NCI-H69 (cell line): ENCODE results near the gene ASB15.
A peak's percentile ranks its signal among the peaks of the same experiment; 100 is the strongest.

Experiments
- DNase-seq: peaks from one replicate; lab custom pipeline; 2025; lab: John Stamatoyannopoulos, UW

The ASB15 gene

DNA sequence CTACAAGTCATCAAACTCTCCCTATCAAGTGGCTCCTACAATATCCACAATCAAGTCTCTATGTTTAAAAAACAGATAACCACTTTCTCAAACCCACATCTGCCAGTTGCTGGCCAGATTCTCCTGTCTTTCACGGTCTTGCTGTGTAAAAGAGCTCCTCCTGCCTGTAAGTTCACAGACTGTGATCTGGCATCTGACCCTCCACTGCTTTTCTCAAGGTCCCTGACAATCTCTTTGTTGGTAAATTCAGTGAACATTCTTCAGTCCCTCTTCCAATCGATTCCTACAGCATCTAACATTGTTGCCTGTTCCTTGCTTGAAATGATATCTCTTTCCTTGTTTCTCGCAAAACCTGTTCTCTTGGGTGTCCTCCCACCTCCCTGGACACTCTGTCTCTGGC is 35.6 kb downstream of the ASB15 start:
- DNase-seq = peak; percentile 27

DNA sequence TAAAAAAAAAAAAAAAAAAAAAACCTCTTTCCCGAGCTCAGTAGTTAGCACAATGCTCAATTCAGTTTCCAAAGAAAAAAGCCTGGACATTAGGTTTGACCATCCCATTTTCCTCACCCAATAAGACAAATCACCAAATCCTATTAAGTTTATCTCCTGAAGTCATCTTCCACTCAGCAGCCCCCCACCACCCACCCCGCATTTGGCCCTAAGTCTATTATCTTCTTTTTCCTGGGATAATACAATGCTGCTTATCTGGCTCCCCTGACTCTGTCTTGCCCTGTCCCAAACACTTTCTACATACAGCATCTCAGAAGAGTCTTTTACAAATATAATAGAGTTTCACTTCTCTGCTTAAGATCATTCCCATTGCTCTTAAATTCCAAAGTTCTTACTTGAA is 36.3 kb downstream of the ASB15 start:
- DNase-seq = no peak

DNA sequence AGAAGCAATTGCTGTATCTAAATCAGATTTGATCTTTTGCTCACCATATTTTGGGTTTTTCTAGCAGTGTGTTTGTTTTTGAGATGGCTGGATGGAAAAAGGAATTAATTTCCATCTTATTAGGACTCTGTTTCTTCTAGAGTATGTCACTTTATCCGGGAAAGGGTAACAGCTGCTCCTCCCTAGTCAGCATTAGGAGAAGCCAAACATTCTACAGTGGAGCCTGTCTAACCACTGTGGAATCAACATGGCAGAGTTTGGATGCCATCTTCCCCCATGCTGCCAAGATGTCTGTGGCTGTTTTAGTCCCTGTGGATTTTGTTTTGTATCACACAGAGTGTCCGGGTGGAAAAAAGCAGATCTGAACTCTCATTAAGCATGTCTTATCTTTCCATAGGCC is 38.0 kb downstream of the ASB15 start:
- no peak for DNase-seq

DNA sequence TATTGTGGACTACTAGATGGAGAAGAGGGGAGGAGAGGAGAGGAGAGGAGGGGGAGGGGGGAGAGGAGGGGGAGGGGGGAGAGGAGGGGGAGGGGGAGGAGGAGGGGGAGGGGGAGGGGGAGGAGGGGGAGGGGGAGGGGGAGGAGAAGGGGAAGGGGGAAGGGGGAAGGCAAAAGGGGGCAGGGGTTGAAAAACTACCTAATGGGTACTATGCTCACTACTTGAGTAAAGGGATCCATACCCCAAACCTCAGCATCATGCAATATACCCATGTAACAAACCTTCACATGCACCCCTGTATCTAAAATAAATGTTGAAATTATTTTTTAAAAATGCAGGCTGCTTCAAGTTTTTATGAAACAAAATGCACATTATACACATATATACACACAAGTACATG is 39.0 kb downstream of the ASB15 start:
- no peak for DNase-seq

DNA sequence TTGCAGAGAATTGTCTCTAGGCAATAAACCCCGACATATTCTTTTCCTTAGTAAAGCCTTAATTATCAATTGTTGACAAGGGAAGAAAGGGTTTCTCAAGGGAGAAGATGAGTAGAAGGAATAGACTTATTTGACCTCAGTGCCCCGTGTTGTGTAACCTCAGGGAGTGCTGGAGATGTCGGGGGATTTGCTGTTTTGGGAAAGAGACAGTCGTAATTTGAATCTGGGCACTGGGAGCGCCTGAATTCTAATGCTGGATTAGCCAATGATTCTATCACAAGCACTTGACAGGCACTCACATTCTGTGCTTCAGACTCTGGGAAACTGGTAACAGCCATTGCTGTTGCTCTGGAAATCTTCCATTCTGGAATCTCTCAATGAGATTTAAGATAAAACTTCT is 40.3 kb downstream of the ASB15 start:
- DNase-seq = no peak

DNA sequence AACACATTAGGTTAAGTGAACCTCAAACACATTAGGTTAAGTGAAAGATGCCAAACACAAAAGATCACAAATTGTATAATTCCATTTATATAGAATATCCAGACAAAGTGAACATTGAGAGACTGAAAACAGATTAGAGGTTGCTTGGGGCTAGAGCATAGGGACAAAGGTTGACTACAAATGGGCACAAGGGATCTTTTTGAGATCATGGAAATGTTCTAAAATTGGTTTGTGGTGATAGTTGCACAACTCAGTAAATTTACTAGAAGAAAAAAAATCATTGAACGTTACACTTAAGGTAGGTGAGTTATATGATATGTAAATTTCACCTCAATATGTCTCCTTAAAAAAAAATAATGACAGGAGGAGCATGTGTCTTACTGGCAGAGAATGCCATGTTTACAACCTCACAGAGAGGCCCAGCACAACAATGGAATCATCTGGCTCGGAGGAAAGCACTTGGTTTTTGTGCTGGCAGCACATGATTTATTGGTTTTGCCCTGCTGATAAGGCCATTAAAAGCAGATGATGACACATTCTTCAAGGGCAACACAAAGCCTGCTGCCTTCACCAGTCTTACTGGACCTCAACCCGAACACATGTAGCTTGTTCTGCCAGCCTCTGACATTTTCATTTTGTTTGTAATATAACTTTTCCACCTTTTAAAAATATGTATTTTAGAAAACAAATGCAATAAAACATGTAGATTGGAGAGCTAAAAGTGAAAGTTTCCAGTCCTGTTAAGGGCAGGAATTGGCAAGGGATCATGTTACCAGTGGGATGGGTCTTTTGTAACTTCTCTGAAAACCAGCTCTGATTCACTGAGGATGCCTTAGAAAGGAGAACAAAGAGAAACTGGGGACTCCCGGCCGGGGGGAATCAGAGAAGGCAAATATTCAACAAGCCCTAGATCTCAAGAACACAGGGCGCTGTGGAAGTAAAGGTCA is 42.1 kb downstream of the ASB15 start:
- peak; percentile 96 for DNase-seq

DNA sequence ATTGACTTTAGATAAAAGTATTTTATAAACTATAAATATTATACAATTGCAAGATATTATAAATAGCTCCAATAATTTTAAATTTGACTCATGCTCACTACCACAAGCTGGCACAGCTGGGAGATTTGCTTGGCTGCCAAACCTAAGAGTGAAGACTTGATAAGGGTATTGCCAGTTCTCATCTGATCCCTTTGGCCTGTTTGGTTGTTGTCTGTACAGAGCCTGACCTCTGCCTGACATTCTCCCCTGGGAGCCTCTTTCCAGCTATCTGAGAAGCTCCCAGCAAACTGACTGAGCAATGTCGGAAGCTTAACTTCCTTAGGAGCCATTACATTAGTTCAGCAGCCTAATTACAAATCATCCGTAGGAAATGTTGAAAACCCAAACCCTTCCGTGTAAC is 43.9 kb downstream of the ASB15 start:
- DNase-seq = peak; percentile 36

DNA sequence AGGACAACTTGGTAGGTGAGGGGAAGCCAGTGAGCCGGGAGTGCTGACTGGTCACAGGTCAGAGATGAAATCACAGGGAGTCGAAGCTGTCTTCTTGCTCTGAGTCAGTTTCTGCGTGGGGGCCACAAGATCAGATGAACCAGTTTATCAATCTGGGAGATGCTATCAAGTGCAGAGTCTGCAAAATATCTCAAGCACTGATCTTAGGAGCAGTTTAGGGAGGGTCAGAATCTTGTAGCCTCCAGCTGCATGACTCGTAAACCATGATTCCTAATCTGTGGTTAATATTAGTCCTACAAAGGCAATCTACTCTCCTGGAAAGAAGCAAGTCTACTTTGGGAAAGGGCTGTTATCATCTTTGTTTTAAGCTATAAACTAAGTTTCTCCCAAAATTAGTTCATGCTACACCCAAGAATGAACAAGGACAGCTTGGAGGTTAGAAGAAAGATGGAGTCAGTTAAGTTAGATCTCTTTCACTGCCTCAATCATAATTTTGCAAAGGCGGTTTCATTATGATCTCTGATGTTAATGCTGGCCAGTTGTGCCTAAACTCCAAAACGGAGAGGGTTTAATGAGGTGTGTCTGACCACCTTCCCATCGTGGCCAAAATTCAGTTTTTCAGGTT is 45.6 kb downstream of the ASB15 start:
- no peak for DNase-seq

DNA sequence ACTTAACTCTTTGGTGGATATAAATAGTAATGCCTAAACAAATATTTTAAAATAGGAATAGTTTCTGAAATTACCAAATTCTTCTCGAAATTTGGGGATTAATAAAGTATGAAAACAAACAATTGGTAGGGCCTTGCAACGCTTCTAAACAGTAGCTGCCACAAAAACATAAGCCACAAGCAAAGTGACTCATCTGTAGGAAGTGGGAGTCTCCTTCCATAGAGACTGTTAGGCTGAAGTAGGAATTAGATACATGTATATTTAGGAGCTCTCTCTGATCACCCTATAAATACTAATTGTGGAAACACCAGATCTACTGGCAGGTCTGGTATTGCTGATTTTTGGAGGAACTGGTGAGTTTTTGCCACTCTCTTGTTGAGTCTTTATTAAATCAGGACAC is 48.3 kb downstream of the ASB15 start:
- DNase-seq = no peak

DNA sequence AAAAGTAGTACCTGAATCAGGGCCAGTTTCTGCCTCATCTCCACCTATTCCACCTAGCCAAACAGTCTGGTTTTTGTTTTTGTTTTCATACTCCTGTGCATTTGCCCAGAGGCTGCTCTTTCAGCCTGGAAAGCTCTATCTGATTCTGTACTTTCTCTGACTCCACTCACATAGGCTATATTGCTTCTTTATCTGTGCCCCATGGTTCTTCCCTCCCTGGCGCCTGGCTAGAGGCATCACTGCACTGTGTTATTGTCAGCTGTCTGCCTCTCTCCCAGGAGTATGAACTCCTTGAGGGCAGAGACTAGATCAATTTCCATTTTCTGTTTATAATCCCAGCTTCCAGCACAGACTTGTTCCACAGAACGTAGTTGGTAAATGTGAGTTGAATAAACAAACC is 49.0 kb downstream of the ASB15 start:
- no peak for DNase-seq

DNA sequence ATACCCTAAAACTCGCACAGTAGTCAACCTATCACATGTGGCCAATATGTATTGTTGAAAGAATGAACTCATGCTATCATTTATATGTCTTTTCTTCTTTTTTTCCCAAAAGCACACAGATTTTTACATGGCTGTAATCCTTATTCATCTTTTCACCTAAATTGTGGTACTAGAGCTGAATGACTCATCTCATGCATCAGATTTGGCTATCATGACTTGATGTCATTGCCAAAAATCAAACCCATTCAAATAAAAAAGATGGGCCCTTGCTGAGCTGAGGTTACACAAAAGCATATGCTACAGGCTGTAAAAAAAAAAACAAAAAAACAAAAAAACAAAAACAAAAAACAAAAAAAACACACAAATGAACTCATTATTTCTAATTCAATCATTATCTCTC is 50.8 kb downstream of the ASB15 start:
- no peak for DNase-seq

DNA sequence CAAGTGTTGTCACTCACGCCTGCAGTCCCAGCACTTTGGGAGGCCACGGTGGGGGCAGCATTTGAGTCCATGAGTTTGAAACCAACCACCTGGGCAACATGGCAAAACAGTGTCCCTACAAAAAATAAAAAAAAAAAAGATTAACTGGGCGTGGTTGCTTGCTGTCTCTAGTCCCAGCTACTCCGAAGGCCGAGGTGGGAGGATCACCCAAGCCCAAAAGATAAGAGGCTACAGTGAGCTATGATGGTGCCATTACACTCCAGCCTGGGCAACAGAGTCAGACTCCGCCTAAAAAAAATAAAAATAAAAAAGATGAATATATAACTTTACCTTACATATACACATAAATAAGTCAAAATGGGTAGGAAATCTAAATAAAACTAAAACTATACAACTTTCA is 51.5 kb downstream of the ASB15 start:
- no peak for DNase-seq

DNA sequence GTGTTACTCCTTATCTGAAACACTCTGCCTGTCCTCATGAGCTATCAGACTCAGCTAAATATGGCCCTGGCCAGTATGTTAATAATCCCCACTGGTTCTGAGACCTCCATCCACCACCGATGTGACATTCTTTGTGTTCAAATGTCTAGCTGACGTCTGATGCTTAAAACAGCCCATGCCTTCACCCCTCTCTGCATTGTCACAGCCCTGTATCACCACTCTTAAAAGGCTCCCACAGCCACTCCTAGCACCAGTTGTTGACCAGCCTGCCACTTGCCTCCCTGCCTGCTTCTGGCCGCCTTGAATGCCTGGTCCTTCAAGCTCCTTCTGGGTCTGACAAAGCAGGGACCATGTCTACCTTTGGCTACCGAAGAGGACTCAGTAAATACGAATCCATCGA is 54.0 kb downstream of the ASB15 start, which contains the start of gene LMOD2:
LMOD2 (plus strand) TSS at position 253 of the 400 bp plus-strand sequence; CDS start at position 351, 98 bp downstream.
- no peak for DNase-seq

DNA sequence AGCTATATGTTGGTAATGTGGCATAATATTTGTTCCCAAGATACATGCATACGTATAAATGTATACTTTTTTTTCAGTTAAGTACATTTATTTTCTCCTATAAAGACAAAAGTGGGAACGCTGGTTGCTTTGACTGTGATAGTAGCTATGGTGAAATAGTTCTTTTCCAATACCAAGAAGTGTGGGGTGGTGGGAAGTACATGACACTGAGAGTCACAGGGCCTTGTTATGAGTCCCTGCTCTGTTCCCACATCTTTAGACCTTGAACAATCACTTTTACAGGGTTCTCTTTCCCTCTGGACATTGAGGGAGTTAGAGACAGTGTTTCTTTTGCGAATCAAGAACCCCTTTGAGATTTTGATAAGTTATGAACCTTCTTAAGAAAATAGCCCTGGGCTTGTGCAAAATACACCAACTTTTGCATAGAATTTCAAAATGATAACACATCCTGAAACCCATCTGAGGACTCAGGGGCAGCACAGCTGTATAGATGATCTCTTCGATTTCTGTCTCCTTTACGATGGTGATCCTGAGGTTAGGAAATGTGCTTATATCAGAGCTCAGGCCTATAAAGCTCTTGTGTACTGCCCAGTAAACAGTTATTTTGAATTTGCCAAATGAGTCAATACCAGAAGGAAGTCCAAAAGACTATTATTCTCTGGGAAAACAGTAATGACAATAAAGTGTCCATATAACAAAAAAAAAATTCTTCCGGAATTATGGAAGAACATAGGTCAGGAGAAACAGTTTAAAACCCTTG is 55.1 kb downstream of the ASB15 start:
- no peak for DNase-seq

DNA sequence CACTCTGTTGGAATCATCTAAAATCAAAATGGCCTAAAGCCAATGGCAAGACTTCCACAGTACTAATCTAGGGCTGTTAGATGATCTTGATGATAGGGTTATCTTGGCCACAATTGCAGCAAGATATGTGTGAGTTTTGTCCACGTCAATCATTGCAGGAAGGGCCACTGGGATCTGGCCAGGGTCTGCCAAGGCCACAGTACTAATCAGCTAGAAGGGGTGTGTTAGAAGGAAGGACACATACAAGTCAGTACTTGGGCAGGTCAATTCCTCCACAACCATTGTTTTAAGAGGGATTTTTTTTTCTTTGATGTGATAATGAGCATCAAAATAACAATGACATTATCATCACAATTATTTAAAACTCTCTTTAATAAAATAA is 55.7 kb downstream of the ASB15 start:
- no peak for DNase-seq

DNA sequence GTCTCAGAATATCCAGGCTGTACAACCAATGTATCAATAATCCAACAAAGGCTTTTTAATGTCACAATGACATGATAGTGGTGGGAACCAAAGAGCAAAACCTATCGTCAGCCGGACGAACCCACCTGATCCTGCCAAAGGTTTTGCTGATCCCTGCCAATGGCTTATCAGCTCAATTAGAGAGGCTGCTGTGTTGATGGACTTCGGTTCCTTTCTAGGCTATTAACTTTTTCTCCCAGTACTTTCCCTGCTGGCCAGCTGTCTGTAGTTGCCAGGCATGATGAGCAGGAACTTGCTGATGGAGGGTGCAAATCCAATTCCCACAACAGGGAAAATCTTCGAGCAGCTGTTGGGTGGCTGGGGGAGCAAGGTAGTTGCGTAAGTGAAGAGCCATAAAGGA is 56.4 kb downstream of the ASB15 start:
- DNase-seq = no peak

DNA sequence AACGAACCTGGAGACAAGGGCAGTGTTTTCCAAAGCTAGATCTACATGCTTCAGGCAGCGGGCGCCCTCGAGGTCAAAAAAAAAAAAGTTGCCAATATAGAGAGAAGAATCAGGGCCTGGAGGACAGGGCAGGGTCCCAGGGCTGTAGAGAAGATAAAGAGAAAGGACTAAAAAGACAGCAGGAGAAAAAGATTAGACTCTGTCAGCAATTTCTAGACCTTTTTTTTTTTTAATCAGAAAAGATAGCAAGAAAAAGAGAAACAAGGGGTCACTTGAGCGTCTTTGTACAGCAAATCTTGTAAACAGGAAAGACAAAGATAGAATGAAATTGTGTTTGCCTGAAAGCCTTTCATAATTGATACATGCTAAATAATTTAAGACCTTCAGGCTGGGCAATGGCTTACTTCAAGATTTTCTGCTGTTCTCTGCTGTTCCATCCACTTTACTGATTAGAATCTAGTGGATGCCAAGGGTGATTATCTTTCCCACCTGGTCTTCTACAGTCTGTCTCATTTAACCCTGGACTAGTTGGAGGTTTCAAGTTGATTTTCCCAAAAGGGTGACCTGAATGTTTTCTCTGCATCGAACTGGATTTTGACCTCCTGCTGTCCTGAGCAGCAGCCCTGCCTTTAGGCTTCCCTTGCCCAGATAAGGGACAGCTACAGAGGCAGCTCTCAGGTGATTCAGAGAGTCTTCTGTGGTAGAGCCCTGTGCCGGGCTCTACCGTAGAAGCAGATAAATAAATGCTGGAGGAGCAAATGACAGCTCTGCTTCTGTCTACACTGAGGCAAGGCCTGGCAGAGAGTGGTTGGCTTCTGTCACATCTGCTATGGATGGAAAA is 59.1 kb downstream of the ASB15 start:
- DNase-seq = peak; percentile 26

DNA sequence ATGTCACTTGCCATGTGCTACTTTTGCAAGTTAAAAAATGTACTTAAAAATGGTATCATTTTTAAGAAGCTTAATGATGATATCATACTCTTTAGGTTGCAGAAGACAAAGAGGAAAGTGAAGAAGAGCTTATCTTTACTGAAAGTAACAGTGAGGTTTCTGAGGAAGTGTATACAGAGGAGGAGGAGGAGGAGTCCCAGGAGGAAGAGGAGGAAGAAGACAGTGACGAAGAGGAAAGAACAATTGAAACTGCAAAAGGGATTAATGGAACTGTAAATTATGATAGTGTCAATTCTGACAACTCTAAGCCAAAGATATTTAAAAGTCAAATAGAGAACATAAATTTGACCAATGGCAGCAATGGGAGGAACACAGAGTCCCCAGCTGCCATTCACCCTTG is 60.1 kb downstream of the ASB15 start:
- DNase-seq = no peak

DNA sequence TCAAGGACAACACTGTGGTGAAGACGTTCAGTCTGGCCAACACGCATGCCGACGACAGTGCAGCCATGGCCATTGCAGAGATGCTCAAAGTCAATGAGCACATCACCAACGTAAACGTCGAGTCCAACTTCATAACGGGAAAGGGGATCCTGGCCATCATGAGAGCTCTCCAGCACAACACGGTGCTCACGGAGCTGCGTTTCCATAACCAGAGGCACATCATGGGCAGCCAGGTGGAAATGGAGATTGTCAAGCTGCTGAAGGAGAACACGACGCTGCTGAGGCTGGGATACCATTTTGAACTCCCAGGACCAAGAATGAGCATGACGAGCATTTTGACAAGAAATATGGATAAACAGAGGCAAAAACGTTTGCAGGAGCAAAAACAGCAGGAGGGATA is 60.7 kb downstream of the ASB15 start:
- no peak for DNase-seq

DNA sequence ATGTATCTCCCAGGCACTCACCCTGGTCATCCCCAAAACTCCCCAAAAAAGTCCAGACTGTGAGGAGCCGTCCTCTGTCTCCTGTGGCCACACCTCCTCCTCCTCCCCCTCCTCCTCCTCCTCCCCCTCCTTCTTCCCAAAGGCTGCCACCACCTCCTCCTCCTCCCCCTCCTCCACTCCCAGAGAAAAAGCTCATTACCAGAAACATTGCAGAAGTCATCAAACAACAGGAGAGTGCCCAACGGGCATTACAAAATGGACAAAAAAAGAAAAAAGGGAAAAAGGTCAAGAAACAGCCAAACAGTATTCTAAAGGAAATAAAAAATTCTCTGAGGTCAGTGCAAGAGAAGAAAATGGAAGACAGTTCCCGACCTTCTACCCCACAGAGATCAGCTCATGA is 61.1 kb downstream of the ASB15 start:
- DNase-seq = no peak

DNA sequence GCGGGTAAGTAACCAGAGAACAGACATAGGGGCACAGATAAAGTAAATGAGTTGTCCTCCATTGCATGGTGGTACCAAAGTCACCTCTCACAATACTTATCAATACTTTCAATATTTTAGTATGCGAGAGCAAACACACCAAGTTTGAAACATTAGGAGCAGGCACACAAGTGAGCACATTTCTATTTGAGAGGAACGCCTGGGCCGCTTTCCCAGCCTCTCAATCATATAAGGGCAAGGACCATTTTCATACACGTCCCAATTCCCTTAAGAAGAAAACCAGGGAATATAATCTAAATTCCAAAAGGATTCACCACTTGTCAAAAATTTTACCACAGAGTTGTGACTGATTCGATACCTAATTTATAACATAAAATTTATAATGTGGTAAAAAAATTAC is 61.6 kb downstream of the ASB15 start:
- DNase-seq = no peak

DNA sequence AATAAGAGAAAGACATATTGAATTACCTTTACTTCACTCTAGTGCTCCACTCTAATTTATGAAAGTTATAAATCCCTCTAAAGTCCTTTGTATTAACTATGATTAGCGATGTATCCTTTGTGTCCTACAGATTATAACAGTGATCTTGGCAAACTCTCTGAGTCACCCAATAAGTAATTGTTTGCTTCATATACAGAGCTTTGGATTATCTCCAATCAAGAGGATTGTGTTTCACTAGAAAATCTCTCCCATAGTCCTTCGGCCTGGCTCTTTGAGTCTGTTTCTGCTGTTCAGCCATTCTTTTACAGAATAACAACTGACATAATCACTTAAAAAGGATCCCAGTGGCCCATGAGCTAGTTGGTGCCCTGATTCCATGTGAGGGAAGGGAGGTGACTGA is 63.5 kb downstream of the ASB15 start:
- peak; percentile 36 for DNase-seq
